HUES48 (cell line): Measurements from ENCODE around the gene MOB2.

ENCODE experiments used
- H3K27ac ChIP-seq: one replicate; pipeline ENCODE4 v1.7.0; 2013; ENCODE audit warnings: low read depth, low read length, inconsistent platforms
- H3K27me3 ChIP-seq: 2 replicates; pipeline ENCODE4 v1.6.1; 2013; ENCODE audit warnings: mild to moderate bottlenecking, low read length; ENCODE audit not compliant: control insufficient read depth, insufficient read depth
- H3K36me3 ChIP-seq: 2 replicates; pipeline ENCODE4 v1.6.1; 2013; ENCODE audit warnings: low read length; ENCODE audit not compliant: control insufficient read depth, insufficient read depth
- H3K4me1 ChIP-seq: 2 replicates; pipeline ENCODE4 v1.6.1; 2013; ENCODE audit warnings: mild to moderate bottlenecking, low read length; ENCODE audit not compliant: control insufficient read depth, insufficient read depth
- H3K4me3 ChIP-seq: 2 replicates; pipeline ENCODE4 v1.5.1; 2013; ENCODE audit warnings: mild to moderate bottlenecking, low read depth, low read length
- H3K9ac ChIP-seq: 2 replicates; pipeline ENCODE4 v1.6.1; 2013; ENCODE audit warnings: mild to moderate bottlenecking, low read depth, low read length, moderate library complexity
- H3K9me3 ChIP-seq: 2 replicates; pipeline ENCODE4 v1.6.1; 2013; ENCODE audit warnings: low read length; ENCODE audit not compliant: control insufficient read depth, insufficient read depth

The MOB2 gene

DNA sequence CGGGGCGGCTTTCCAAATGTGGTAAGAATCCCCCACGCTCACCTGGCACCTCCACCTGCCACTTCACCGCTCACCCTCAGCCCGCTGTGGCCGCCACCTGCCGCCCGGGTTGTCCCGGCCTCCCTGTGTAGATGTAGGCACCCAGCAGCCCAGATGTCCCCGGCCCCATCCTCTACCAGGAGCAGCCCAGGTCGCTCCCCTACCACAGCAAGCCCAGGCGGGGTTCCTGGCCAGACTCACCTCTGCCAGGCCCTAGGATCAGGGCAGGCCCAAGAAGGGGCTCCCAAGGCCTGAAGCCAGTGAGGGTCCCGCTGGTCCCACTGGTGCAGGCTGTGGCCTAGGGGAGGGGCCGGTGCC lies 27.4 kb downstream of the MOB2 start:
- Histone ChIP-seq H3K4me3 (no peak overlapping the region), H3K4me1 (no peaks in the 10 kb centered on the region), H3K27me3 (no peaks in the 10 kb centered on the region), H3K36me3 (peaks cover 6% of the 10 kb centered on the region; the same call in 1 of the 2 replicates), H3K9ac (no peak overlapping the region), H3K9me3 (no peaks in the 10 kb centered on the region), H3K27ac (no peak overlapping the region)

DNA sequence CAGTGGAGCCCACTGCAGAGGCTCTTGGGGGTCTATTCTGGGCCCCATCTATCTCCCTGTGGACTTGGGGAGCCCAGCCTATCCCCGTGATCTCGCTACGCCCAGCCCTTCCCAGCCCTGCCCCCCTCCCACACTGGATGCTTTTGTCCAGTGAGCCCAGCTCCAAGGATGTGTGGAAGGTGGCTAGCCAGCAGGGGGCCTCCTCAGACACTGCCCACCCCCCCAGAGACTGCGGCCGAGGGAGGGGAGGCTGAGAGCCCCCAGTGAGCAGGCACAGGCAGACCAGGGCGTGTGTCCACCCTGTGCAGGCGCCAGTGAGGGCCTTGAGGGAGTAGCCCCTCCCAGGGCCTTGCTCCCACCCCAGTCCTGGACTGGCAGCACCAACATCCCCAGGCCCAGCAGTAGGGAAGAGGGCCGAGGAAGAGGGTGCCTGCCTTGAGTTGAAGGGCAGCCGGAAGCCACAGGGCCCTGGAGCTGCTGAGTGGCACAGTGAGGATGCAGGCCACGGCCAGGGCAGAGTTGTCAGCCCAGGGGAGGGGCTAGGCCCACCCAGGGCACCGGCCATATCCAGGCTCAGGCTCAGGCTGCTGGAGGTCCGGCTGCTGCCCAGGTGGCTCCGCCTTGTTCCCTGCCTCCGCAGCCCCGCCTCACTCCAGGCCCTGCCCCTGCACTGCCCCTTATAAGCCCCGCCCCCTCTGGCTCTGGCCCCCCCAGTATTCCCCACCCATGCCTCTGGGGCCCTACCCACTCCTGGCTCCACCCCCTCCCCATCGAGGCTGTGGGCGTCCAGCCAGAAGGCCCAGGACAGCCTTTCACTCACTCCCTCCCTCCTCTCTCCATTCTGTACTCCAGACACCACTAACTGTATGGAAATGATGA lies 28.0 kb downstream of the MOB2 start:
- no peaks in the 10 kb centered on the region for H3K9me3 ChIP-seq
- no peak overlapping the region for H3K27ac ChIP-seq
- H3K9ac ChIP-seq = no peak overlapping the region
- H3K36me3 ChIP-seq = peaks cover 6% of the 10 kb centered on the region; the same call in 1 of the 2 replicates
- no peaks in the 10 kb centered on the region for H3K27me3 ChIP-seq
- no peak overlapping the region for H3K4me3 ChIP-seq
- H3K4me1 ChIP-seq = no peaks in the 10 kb centered on the region

DNA sequence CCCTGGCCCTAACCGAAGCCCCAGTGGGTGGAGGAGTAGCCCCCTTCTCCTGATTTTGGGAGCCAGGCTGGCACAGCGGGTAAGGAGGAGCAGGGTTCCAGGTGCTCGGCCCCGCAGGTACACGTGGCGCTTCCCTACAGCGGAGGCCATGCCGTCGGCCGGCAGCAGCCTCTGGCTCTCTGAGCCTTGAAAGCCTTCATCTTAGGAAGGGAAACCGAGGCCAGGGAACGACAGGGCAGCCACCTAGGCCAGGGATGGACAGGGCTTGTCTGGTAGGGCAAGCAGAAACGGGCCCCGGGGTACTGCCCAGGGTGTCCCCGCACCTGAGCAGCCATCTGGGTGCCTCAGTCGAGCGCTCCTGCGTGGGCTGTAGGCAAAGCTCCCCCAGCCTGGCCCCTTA lies 28.7 kb downstream of the MOB2 start:
- Histone ChIP-seq H3K27ac (no peak overlapping the region), H3K9ac (no peak overlapping the region), H3K4me1 (no peaks in the 10 kb centered on the region)

DNA sequence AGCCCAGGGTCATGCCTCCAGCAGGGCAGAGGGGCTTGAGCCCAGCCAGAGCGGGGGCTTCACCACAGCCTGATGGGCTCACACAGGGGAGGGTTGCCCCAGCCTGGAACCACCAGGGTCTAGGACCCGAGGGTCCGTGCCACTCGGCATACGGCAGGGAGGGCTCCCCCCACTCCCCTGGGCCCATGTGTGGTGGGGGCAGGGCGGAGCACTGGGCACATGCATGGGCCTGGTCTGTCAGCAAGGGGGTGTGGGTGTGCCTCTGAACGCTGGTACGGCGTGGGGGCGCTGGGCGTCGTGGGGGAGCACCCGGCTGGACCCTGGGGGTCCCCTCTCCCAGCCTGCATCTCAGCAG lies 29.3 kb downstream of the MOB2 start:
- H3K4me3 ChIP-seq = no peak overlapping the region
- no peaks in the 10 kb centered on the region for H3K27me3 ChIP-seq
- H3K4me1 ChIP-seq = no peaks in the 10 kb centered on the region
- peaks cover 15% of the 10 kb centered on the region for H3K36me3 ChIP-seq
- no peak overlapping the region for H3K9ac ChIP-seq
- no peak overlapping the region for H3K27ac ChIP-seq
- no peaks in the 10 kb centered on the region for H3K9me3 ChIP-seq

More for the DNA sequence above, 28.7 kb downstream of the MOB2 start:
- Histone ChIP-seq H3K36me3 (peaks cover 9% of the 10 kb centered on the region), H3K27me3 (no peaks in the 10 kb centered on the region), H3K4me3 (no peak overlapping the region), H3K9me3 (no peaks in the 10 kb centered on the region)

DNA sequence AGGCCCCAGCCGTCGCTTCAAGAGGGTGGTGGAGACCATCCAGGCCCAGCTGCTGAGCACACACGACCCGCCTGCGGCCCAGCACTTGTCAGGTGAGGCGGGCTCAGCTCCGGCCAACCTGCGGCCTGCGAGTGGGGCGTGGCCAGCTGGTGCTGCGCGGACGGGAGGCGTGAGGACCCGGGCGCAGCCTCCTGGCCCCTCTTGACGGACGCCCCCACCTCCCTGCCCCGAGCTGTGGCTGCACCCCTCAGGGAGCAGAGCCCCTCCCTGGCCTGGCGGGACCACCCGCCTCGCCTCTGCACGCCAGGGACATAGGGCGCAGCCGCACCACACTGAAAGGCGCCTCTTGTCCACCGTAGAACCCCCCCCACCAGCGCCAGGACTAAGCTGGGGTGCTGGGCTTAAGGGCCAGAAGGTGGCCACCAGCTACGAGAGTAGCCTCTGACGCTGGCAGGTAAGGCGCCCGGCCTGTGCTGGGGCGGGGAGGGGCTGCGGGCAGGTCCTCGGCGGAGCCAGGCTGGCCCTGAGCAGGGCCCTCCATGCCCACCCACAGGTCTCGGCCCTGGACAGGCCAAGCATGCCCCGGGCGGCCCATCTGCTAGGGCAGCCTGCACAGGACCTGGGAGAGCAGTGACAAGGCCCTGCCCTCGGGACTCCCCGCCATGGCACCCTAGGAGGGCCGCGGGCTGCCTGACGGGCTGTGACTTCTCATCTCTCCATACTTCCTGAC lies 29.8 kb downstream of the MOB2 start:
- H3K9me3 ChIP-seq = no peaks in the 10 kb centered on the region
- no peak overlapping the region for H3K4me3 ChIP-seq
- H3K4me1 ChIP-seq = no peaks in the 10 kb centered on the region
- no peak overlapping the region for H3K9ac ChIP-seq
- H3K36me3 ChIP-seq = peaks cover 20% of the 10 kb centered on the region
- H3K27me3 ChIP-seq = no peaks in the 10 kb centered on the region
- H3K27ac ChIP-seq = no peak overlapping the region

DNA sequence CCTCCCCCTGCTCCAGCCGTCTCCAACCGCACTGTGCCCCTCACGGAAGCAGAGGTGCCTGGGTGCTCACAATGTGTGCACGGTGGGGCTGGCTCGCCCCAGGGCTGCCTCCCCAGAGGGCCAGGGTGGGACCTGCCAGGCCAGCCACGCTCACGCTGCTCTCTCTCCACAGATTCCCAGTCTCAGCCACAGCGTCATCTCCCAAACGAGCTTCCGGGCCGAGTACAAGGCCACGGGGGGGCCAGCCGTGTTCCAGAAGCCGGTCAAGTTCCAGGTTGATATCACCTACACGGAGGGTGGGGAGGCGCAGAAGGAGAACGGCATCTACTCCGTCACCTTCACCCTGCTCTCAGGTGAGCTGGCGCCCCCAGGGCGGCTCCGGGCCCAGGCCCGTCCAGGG lies 30.4 kb downstream of the MOB2 start:
- H3K4me3 ChIP-seq = no peak overlapping the region
- no peaks in the 10 kb centered on the region for H3K9me3 ChIP-seq
- H3K4me1 ChIP-seq = no peaks in the 10 kb centered on the region
- H3K27me3 ChIP-seq = no peaks in the 10 kb centered on the region
- H3K27ac ChIP-seq = no peak overlapping the region
- peaks cover 22% of the 10 kb centered on the region for H3K36me3 ChIP-seq
- no peak overlapping the region for H3K9ac ChIP-seq

DNA sequence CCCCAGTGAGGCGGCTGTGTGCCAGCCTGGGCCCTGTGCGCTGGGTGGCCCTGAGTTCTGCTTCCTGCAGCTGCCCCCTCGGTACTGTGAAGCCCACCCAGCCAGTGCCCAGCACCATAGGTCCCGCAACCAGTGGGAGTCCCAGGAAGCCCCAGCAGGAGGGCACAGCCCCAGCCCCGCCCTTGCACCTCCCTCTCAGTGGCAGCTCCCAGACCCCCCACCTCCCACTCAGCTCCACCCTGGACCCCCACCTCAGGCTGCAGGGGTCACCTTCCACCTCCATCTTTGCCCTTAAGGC lies 30.9 kb downstream of the MOB2 start:
- Histone ChIP-seq H3K27me3 (no peaks in the 10 kb centered on the region), H3K36me3 (peaks cover 22% of the 10 kb centered on the region), H3K9me3 (no peaks in the 10 kb centered on the region), H3K27ac (no peak overlapping the region), H3K4me3 (no peak overlapping the region), H3K9ac (no peak overlapping the region), H3K4me1 (no peaks in the 10 kb centered on the region)

DNA sequence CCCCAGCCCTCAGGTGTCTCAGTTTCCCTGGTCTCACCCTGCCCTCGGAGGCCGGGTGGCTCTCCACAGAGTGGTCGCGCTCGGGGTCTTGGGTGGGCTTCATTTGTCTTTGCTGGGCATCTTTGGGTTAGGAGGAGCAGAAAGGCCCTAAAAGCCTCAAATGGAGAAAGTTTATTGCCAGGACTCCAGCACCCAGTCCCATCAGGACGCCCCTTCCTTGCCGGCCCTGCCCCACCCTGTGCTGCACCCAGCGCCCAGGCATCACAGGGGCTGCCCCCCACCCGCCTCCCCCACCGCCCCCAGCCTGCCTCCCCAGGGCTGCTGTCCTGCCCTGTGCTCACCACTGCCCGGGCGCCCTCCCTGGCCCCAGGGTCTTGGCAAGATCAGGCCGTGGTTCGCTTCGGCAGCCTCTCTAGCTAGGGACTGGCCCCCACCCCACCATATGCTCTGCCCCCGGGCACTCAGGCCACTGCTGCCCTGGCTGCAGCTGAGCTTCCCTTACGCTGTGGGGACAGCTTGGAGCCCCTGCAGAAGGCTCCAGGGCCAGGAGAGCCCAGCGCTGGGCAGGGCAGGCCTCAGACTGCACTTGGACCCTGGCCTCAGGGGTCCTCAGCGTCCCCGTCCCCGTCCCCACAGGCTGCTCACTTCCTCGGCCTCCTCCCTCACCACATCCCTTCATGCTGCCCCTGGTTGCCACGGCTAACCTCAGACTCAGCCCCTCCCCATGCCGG lies 31.4 kb downstream of the MOB2 start:
- H3K9me3 ChIP-seq = no peaks in the 10 kb centered on the region
- H3K27ac ChIP-seq = no peak overlapping the region
- no peaks in the 10 kb centered on the region for H3K27me3 ChIP-seq
- no peak overlapping the region for H3K9ac ChIP-seq
- no peaks in the 10 kb centered on the region for H3K4me1 ChIP-seq
- peaks cover 22% of the 10 kb centered on the region for H3K36me3 ChIP-seq
- no peak overlapping the region for H3K4me3 ChIP-seq

DNA sequence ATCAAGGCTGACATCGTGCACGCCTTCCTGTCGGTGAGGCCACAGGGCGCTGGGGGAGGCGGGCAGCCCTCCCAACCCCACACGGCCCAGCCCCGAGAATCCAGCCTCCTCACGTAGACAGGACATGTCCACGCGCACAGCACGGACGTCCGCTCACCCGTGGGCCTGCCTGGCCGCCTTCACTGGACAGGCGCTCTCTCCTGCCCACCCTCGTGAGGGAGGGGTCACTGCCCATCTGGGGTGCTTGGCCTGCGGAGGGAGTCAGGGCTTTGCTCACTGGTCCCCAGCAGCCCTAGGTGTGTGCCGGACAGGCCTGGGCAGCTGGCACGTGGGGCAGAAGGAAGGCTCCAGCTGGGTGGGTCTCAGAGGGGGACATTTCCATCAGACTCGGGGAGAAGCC lies 32.0 kb downstream of the MOB2 start:
- Histone ChIP-seq H3K9ac (no peak overlapping the region), H3K4me3 (no peak overlapping the region), H3K27ac (no peak overlapping the region), H3K27me3 (no peaks in the 10 kb centered on the region), H3K4me1 (no peaks in the 10 kb centered on the region), H3K36me3 (peaks cover 22% of the 10 kb centered on the region), H3K9me3 (no peaks in the 10 kb centered on the region)

DNA sequence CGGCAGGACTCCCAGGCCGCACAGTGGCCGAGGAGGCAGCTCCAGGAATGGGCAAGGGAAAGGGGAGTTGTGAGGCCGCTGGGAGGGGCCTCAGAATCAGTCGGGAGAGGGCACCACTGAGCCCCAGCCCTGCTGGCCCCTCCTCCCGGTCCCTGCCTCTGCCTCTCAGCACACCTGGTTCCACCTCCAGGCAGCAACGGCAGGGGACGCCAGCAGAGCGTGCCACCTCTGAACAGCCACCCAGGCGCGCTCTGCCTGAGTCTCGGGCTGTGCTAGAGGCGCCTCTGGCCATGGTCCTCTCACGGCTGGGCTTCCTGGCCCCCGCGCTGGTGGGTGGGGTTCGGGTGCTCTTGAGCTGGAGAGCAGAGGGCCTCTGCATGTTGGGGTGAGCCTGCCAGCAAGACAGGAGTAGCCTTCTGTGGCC lies 33.0 kb downstream of the MOB2 start:
- H3K9ac ChIP-seq = no peak overlapping the region
- no peaks in the 10 kb centered on the region for H3K4me1 ChIP-seq
- H3K4me3 ChIP-seq = no peak overlapping the region
- no peak overlapping the region for H3K27ac ChIP-seq
- H3K36me3 ChIP-seq = peaks cover 22% of the 10 kb centered on the region
- no peaks in the 10 kb centered on the region for H3K9me3 ChIP-seq
- H3K27me3 ChIP-seq = no peaks in the 10 kb centered on the region

DNA sequence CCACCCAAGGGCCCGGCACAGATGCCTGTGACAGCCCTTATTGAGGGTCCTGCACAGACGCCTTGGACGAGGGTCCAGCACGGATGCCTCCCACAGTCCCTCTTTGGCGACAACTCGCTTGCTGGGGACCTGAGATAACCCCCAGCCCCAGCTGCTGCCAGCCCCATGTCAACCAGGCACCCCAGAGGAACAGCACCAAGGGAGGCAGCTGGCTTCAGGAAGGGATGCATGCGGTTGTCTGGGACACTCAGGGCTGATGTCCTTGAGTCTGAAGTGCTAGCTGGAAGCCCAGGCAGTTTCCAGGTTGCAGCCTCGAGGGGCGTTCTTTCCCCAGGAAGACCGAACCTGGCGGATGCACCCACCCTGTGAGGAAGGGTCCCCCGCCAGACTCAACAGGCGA lies 33.8 kb downstream of the MOB2 start:
- peaks cover 22% of the 10 kb centered on the region for H3K36me3 ChIP-seq

More for the DNA sequence above, 33.8 kb downstream of the MOB2 start:
- Histone ChIP-seq H3K4me1 (no peaks in the 10 kb centered on the region), H3K4me3 (no peak overlapping the region), H3K9ac (no peak overlapping the region), H3K9me3 (no peaks in the 10 kb centered on the region), H3K27ac (no peak overlapping the region), H3K27me3 (no peaks in the 10 kb centered on the region)
